Measurements from ENCODE around the gene SPPL2B.

SPPL2B gene

DNA sequence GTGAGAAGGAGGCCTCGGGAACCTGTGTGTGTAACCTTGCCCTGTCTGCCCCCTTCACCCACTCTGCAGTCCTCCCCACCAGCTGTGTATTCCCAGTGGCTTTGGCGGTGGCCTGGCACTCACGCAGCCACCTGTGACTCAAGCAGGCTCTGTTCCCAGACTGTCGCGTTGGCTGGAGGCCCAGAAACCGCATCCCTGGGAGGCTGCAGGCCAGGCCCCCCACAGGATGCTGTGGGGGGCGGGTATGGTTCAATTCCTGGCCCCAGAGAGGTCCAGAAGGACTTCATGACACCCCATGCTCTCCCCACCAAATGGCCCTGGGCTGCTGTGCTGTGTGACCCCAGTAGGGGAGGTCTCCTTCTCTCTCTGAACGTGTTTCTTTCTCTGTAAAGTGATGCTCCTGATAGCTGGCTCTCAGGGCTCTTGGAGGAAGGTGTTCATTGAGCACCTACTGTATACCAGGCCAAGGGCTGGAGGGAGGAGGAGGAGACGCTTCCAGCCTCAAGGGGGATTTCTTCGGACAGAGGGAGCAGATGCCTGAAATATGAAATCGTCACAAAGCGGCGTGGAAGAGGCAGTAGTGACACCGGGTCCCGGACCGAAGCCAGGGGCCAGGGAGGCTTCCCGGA is 18.6 kb upstream of the SPPL2B start:
- no peak overlapping the region for H3K4me3 ChIP-seq (replicated peaks; ENCODE audit: low read depth, low read length)
- no peak for DNase-seq (ENCODE audit: extremely low read depth, low read depth)
- TF ChIP-seq, protein P1, sequence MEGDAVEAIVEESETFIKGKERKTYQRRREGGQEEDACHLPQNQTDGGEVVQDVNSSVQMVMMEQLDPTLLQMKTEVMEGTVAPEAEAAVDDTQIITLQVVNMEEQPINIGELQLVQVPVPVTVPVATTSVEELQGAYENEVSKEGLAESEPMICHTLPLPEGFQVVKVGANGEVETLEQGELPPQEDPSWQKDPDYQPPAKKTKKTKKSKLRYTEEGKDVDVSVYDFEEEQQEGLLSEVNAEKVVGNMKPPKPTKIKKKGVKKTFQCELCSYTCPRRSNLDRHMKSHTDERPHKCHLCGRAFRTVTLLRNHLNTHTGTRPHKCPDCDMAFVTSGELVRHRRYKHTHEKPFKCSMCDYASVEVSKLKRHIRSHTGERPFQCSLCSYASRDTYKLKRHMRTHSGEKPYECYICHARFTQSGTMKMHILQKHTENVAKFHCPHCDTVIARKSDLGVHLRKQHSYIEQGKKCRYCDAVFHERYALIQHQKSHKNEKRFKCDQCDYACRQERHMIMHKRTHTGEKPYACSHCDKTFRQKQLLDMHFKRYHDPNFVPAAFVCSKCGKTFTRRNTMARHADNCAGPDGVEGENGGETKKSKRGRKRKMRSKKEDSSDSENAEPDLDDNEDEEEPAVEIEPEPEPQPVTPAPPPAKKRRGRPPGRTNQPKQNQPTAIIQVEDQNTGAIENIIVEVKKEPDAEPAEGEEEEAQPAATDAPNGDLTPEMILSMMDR (IDR thresholded peaks at IDR 0.05; ENCODE audit: low read depth, low read length, missing control alignments) = no peak

DNA sequence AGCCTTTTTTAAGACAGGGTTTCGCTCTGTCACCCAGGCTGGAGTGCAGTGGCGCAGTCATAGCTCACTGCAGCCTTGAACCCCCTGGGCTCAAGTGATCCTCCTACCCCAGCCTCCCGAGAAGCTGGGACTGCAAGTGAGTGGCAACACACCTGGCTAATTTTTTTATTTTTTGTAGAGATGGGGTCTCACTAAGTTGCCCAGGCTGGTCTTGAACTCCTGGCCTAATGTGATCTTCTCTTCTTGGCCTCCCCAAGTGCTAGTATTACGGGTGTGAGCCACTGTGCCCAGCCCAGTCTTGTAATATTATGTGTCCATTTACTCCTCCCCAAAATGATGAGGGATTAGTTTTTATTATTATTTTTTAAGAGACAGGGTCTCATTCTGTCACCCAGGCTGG is 17.4 kb upstream of the SPPL2B start:
- DNase-seq (ENCODE audit: extremely low read depth, low read depth) = no peak
- no peak overlapping the region for H3K4me3 ChIP-seq (replicated peaks; ENCODE audit: low read depth, low read length)
- TF ChIP-seq, protein P1 (IDR thresholded peaks at IDR 0.05; ENCODE audit: low read depth, low read length, missing control alignments) = no peak

DNA sequence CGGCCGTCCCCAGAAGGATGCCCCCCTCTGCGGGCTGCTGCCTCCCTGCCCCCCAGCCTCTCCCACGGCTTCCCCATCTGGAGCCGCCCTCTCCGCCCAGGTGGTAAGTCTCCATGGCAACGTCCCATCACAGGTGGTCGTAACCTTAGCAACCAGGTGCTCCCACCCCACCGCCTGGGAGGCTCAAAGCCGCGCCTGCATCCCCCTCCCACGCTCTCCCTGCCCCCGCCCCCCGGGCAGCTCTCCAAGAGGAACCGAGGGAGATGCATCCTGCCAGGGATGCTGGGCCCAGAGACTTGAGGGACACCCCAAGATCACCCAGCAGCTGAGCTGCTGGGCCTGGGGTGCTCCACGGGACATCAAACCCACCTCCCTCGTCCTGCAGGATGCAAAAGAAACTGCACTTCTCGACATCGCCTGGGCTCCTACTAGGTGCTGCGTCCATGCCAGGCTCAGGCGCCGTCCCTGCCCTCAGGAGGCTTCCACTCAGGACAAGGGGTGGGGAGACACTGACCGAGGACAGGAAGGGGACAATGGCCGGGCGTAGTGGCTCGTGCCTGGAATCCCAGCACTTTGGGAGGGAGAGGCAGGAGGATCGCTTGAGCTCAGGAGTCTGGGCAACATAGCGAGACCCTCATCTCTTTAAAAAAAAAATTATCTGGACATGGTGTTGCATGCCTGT is 15.5 kb upstream of the SPPL2B start:
- TF ChIP-seq, protein P1 (IDR thresholded peaks at IDR 0.05; ENCODE audit: low read depth, low read length, missing control alignments) = no peak
- H3K4me3 ChIP-seq (replicated peaks; ENCODE audit: low read depth, low read length) = no peak overlapping the region
- DNase-seq (ENCODE audit: extremely low read depth, low read depth) = no peak

DNA sequence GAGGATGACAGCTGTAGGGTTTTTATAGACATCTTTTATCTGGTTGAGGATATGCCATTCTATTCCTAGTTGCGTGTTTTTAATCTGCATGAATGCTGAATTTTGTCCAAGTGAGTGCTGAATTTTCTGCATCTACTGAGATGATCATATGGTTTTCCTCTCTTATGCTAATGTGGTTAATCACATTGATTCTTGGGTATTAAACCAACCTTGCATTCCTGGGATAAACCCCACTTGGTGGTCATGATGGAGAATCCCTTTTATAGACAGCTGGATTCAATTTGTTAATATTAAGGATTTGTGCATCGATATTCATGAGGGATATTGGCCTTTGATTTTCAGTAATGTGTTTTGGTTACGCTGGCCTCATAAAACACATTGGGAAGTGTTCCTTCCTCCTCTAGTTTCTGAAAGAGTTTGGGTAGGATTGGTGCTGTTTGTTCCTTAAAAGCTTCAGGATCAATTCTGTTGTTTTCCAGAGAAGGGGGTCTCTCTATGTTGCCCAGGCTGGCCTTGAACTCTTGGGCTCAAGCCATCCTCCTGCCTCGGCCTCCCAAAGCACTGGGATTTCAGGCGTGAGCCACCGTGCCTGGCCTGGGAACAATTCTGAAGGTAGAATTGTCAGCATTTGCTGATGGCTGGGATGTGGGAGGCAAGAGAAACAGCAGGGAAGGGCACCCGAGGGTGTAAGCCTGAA is 13.2 kb upstream of the SPPL2B start:
- no peak overlapping the region for H3K4me3 ChIP-seq (replicated peaks; ENCODE audit: low read depth, low read length)
- no peak for DNase-seq (ENCODE audit: extremely low read depth, low read depth)
- TF ChIP-seq, protein P1 (IDR thresholded peaks at IDR 0.05; ENCODE audit: low read depth, low read length, missing control alignments) = no peak

DNA sequence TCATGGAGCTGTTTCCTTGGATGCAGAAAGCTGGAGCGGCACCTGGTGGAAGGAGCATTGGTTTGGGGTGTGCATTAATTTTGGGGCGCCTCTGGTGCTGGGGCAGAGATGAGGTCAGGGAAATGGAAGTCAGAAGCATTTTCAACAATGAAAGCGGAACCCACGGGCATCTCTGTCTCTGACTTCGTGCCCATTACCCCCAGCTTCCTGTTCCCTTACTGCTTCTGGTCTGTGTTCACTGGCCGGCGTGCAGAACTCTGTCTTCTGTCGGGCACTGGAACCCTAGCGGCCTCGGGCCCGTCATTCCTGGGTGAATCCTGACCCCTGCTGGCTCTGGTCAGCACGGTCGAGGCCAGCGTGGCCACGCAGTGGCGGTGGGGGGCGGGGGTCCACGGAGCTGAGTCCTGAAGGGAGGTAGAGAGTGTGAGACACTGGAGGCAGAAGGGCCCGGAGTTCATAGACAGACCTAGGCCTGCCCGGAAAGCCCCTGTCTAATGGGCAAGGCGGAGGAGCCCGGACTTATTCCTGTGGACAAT is 12.6 kb upstream of the SPPL2B start:
- H3K4me3 ChIP-seq (replicated peaks; ENCODE audit: low read depth, low read length) = no peak overlapping the region
- TF ChIP-seq, protein P1 (IDR thresholded peaks at IDR 0.05; ENCODE audit: low read depth, low read length, missing control alignments) = peak; percentile 64
- DNase-seq (ENCODE audit: extremely low read depth, low read depth) = no peak

DNA sequence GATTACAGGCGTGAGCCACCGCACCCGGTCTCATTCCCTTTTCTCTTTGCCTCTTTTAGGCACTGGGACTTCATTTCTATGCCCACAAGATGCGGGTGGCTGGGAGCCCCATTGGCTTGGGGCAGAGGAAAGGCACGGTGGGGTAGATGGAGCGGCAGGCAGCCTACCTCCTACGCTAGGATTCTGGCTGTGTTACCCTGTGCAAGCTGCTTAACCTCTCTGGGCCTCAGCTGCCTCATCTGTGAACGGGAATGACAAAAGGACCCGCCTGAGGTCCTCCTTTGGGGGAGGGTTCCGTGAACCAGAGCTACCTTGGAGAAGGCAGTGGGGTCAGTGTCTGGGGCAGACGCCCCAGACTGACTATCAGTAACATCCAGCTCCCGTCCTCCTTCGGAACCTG is 11.2 kb upstream of the SPPL2B start:
- DNase-seq (ENCODE audit: extremely low read depth, low read depth) = no peak
- TF ChIP-seq, protein P1 (IDR thresholded peaks at IDR 0.05; ENCODE audit: low read depth, low read length, missing control alignments) = no peak
- no peak overlapping the region for H3K4me3 ChIP-seq (replicated peaks; ENCODE audit: low read depth, low read length)

Measured in HFF-Myc (cell line).